Activated naive CD4-positive, alpha-beta T cell treated with anti-CD3 and anti-CD28 coated beads, Interleukin-2, amount 50 U/mL, for 24 hours (primary cell): ENCODE measurements around the gene ATG5.

Experiments
- H3K27ac Mint-ChIP-seq: one replicate; pipeline ENCODE4 v1.8.0; 2021; ENCODE audit warnings: mild to moderate bottlenecking, mixed read lengths
- H3K27me3 Mint-ChIP-seq: one replicate; pipeline ENCODE4 v1.8.0; 2021; ENCODE audit warnings: mixed read lengths
- H3K36me3 Mint-ChIP-seq: one replicate; pipeline ENCODE4 v1.8.0; 2021; ENCODE audit warnings: mixed read lengths
- H3K4me1 Mint-ChIP-seq: one replicate; pipeline ENCODE4 v1.8.0; 2021; ENCODE audit warnings: mixed read lengths
- H3K4me3 Mint-ChIP-seq: one replicate; pipeline ENCODE4 v1.8.0; 2021; ENCODE audit warnings: mild to moderate bottlenecking, mixed read lengths
- H3K9me3 Mint-ChIP-seq: one replicate; pipeline ENCODE4 v1.8.0; 2021; ENCODE audit warnings: mixed read lengths

The ATG5 gene

DNA sequence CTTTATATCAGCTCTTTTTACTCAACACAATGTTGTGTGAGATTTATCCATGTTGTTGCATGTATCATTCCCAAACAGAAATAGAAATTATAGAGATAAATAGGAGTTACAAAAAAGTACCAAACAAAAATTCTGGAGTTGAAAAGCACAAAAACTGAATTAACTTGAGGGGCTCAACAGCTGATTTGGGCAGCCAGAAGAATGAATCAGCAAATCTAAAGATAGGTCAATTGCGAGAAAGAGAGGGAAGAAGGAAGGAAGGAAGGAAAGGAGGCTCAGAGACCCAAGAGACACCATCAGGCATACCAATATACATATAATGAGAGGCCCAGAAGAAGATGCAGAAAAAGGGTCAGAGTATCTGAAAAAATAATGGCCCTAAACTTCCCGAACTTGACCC lies 98.9 kb downstream of the ATG5 start:
- Mint-ChIP-seq H3K27me3 (no peaks in the 10 kb centered on the region), H3K27ac (peak overlapping the region; percentile 7), H3K9me3 (no peaks in the 10 kb centered on the region), H3K4me1 (peaks cover 26% of the 10 kb centered on the region), H3K36me3 (peaks cover 1% of the 10 kb centered on the region), H3K4me3 (no peak overlapping the region)

DNA sequence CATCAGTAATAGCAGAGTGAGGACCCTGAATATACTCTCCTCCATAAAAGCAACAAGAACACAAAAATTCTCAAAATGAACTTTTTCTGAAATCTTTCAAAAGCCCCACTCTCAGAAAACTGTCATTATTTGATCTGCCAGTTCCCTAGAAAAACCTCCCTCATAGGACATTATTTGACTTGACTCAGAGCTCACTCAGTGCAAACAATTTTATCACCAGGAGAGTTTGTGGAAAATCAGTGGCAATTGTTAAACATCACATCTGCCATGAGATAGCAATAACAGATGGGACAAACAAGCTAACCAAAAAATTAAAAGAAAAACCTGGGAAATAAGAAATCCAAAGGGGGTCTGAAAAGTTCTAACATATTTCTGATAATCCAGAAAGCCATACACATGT lies 100.0 kb downstream of the ATG5 start:
- peaks cover 26% of the 10 kb centered on the region for H3K4me1 Mint-ChIP-seq
- H3K27ac Mint-ChIP-seq: peak overlapping the region; percentile 56
- H3K4me3 Mint-ChIP-seq: no peak overlapping the region
- H3K36me3 Mint-ChIP-seq: peaks cover 1% of the 10 kb centered on the region
- H3K9me3 Mint-ChIP-seq: no peaks in the 10 kb centered on the region
- no peaks in the 10 kb centered on the region for H3K27me3 Mint-ChIP-seq

DNA sequence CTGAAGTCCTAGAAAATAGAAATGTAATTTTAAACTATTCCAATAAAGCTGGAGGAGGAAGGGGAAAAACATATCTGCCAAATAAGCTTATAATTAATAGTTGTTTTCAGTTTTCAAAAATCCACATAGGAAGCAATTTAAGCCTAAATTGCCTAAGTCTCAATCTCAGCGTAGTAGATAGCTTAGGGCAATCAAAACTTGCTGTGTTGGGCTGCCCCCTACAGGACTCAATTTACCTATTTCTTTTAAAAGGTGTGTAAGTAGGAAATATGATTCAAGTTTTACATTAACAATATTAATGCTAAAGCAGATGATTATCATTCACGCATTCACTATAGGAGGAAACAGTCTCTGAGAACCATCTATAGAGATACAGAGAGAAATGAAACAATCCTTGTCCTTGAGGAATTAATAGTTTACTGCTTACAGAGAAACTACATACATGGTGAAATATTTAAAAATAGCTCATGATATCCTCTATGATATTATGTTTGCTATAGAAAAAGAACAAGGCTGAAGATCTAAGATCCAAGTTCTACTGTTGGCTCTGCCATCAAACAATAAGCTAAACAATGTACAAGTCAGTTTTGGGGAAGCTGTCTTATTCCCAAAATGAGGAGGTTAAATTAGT lies 102.1 kb downstream of the ATG5 start:
- Mint-ChIP-seq H3K9me3 (no peaks in the 10 kb centered on the region), H3K27ac (peak overlapping the region; percentile 41), H3K4me3 (no peak overlapping the region), H3K27me3 (no peaks in the 10 kb centered on the region), H3K36me3 (peaks cover 1% of the 10 kb centered on the region), H3K4me1 (peaks cover 33% of the 10 kb centered on the region)

GRCh38 chr6:106220485-106220884 lies 105.1 kb downstream of the ATG5 start:
- Mint-ChIP-seq H3K4me1 (peaks cover 22% of the 10 kb centered on the region), H3K27me3 (no peaks in the 10 kb centered on the region), H3K4me3 (no peak overlapping the region), H3K27ac (no peak overlapping the region), H3K36me3 (peaks cover 4% of the 10 kb centered on the region), H3K9me3 (no peaks in the 10 kb centered on the region)

DNA sequence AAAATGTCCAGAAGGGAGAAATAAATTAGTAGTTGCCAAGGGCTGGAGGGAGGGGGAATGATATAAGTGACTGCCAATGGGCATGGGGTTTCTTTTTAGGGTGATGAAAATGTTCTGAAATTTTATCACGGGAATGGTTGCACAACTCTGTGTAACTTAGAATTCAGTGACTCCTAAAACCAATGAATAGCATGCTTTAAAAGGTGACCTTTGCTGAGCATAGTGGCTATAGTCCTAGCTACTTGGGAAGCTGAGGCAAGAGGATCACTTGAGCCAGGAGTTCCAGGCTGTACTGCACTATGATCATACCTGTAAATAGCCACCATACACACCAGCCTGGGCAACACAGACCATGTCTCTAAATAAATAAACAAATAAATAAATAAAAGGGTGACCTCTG lies 109.0 kb downstream of the ATG5 start:
- no peak overlapping the region for H3K27ac Mint-ChIP-seq
- H3K4me3 Mint-ChIP-seq: no peak overlapping the region
- H3K36me3 Mint-ChIP-seq: peaks cover 5% of the 10 kb centered on the region
- H3K9me3 Mint-ChIP-seq: no peaks in the 10 kb centered on the region
- H3K27me3 Mint-ChIP-seq: no peaks in the 10 kb centered on the region
- peaks cover 19% of the 10 kb centered on the region for H3K4me1 Mint-ChIP-seq

DNA sequence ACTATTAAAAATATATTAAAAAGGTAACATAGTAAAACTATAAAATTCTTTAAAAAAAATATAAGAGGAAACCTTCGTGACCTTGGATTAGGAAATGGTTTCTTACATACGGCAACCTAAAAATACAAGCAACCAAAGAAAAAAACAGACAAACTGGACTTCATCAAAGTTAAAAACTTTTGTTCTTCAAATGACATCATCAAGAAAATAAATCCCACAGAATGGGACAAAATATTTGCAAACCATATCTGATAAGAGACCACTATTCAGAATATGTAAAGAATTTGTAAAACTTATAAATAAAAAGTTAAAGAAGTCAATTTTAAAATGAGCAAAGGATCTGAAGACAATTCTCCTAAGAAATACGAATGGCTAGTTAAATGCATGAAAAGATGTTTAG lies 110.0 kb downstream of the ATG5 start:
- no peak overlapping the region for H3K27ac Mint-ChIP-seq
- H3K9me3 Mint-ChIP-seq: no peaks in the 10 kb centered on the region
- H3K4me3 Mint-ChIP-seq: no peak overlapping the region
- peaks cover 10% of the 10 kb centered on the region for H3K36me3 Mint-ChIP-seq
- no peaks in the 10 kb centered on the region for H3K27me3 Mint-ChIP-seq
- H3K4me1 Mint-ChIP-seq: peaks cover 19% of the 10 kb centered on the region

DNA sequence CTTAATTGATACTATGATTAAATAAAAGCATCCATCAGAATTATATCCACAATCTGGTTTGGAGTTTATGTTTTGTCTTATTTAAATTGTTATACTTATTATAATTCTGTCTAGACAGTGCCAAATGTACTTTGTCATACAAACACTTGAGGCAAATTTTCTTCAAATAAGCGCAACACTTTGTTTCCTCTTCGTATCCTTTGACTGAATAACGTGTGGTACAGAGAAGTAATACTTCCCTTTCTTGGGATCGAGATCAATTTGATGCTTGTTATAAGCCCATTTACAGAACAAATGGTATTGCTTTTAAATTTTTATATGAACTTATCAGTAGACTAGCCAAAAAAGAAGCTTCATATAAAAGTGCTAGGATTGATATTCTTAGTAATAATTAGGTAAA lies 111.0 kb downstream of the ATG5 start:
- H3K36me3 Mint-ChIP-seq: peaks cover 13% of the 10 kb centered on the region
- no peak overlapping the region for H3K4me3 Mint-ChIP-seq

GRCh38 chr6:106213660-106214289 lies 111.8 kb downstream of the ATG5 start:
- peaks cover 14% of the 10 kb centered on the region for H3K4me1 Mint-ChIP-seq
- H3K27ac Mint-ChIP-seq: peak overlapping the region; percentile 27
- H3K4me3 Mint-ChIP-seq: no peak overlapping the region
- H3K9me3 Mint-ChIP-seq: no peaks in the 10 kb centered on the region
- H3K27me3 Mint-ChIP-seq: no peaks in the 10 kb centered on the region
- H3K36me3 Mint-ChIP-seq: peaks cover 19% of the 10 kb centered on the region

More for the DNA sequence above, 111.0 kb downstream of the ATG5 start:
- Mint-ChIP-seq H3K4me1 (peaks cover 19% of the 10 kb centered on the region), H3K27ac (no peak overlapping the region), H3K27me3 (no peaks in the 10 kb centered on the region), H3K9me3 (no peaks in the 10 kb centered on the region)

- Mint-ChIP-seq H3K27ac (no peak overlapping the region), H3K36me3 (peaks cover 24% of the 10 kb centered on the region), H3K9me3 (no peaks in the 10 kb centered on the region), H3K4me1 (peaks cover 12% of the 10 kb centered on the region), H3K4me3 (no peak overlapping the region), H3K27me3 (no peaks in the 10 kb centered on the region)
Observed at GRCh38 chr6:106212576-106212975, 113.0 kb downstream of the ATG5 start.

GRCh38 chr6:106206905-106207304 lies 118.7 kb downstream of the ATG5 start:
- no peak overlapping the region for H3K27ac Mint-ChIP-seq
- no peak overlapping the region for H3K4me3 Mint-ChIP-seq
- H3K4me1 Mint-ChIP-seq: peaks cover 20% of the 10 kb centered on the region
- no peaks in the 10 kb centered on the region for H3K27me3 Mint-ChIP-seq
- peaks cover 39% of the 10 kb centered on the region for H3K36me3 Mint-ChIP-seq
- H3K9me3 Mint-ChIP-seq: no peaks in the 10 kb centered on the region

- Mint-ChIP-seq H3K36me3 (peaks cover 36% of the 10 kb centered on the region), H3K27ac (no peak overlapping the region), H3K27me3 (no peaks in the 10 kb centered on the region), H3K9me3 (no peaks in the 10 kb centered on the region), H3K4me1 (peaks cover 20% of the 10 kb centered on the region), H3K4me3 (no peak overlapping the region)
Observed at GRCh38 chr6:106204961-106205360, 120.6 kb downstream of the ATG5 start.

GRCh38 chr6:106199998-106200397 lies 125.6 kb downstream of the ATG5 start:
- peaks cover 30% of the 10 kb centered on the region for H3K36me3 Mint-ChIP-seq
- peaks cover 40% of the 10 kb centered on the region for H3K4me1 Mint-ChIP-seq
- no peak overlapping the region for H3K27ac Mint-ChIP-seq
- H3K4me3 Mint-ChIP-seq: no peak overlapping the region
- no peaks in the 10 kb centered on the region for H3K27me3 Mint-ChIP-seq
- H3K9me3 Mint-ChIP-seq: no peaks in the 10 kb centered on the region

- Mint-ChIP-seq H3K27ac (peak overlapping the region; percentile 35), H3K36me3 (peaks cover 24% of the 10 kb centered on the region), H3K27me3 (no peaks in the 10 kb centered on the region), H3K9me3 (no peaks in the 10 kb centered on the region), H3K4me1 (peaks cover 40% of the 10 kb centered on the region), H3K4me3 (no peak overlapping the region)
Observed at GRCh38 chr6:106199331-106199730, 126.2 kb downstream of the ATG5 start.

- no peaks in the 10 kb centered on the region for H3K27me3 Mint-ChIP-seq
- H3K4me3 Mint-ChIP-seq: no peak overlapping the region
- peaks cover 46% of the 10 kb centered on the region for H3K4me1 Mint-ChIP-seq
- peak overlapping the region; percentile 79 for H3K27ac Mint-ChIP-seq
- no peaks in the 10 kb centered on the region for H3K9me3 Mint-ChIP-seq
- H3K36me3 Mint-ChIP-seq: peaks cover 20% of the 10 kb centered on the region
Observed at GRCh38 chr6:106197441-106197840, 128.1 kb downstream of the ATG5 start.

DNA sequence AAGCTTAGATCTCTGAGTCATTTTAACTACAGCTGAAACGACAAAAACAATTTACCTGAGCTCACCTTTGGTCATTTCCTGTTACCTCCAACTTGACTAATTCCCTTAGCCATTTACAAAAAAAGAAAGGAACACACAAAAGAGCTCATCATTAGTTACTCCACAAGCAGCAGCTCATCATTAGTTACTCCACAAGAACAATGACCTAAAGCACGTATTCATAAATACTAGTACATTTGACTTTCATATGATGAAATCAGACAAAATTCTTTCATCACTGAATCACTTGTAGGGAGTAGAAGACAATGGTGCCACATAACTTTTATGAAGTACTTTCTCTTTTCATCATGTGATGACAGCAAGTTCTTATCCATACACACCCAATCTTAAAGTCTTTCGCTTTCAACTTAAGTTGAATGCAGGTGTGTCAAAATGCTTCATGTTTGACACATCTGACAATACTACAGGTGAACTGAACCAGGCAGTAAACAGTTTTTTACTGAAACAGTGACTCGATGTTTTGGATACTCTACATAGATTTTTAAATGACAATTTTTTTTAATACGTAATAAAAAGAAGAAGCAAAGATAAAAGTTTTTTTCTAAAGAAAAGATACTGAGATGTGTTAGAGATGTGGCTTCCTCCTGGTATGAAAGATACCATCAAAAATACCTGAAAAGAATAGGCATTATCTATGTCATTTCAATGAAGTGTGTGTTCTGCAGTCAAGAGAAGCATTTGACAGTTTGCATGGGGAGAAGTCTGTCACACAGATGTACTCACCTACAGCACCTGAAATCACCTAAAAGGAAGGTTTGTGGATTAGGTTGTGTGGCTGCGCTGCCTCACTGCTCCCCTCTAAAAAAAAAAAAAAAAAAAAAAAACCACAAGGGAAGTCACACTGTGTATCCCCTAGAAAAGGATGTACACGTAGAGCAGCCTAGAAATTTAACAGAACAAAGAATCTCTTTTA lies 130.3 kb downstream of the ATG5 start:
- Mint-ChIP-seq H3K9me3 (no peaks in the 10 kb centered on the region), H3K36me3 (peaks cover 16% of the 10 kb centered on the region), H3K4me3 (peak overlapping the region; percentile 75), H3K27me3 (no peaks in the 10 kb centered on the region), H3K4me1 (peaks cover 46% of the 10 kb centered on the region), H3K27ac (peak overlapping the region; percentile 95)

DNA sequence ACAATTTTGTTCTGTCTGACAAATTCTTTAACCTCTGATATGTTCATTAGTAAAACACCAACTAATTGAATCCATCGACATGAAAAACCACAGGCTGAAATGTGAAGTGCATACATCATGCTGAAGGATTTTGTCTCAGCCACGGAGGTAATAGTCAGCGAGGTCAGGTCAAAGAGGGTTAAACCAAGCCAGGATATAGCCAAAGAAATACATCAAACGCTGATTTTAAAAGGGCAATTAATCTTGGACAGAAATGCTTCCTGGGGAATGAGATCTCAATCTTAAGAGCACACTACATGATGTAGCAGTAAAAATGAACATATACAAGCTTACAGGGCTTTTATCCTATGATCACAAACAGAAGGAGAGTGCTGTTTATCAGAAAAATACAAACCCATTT lies 132.7 kb downstream of the ATG5 start:
- Mint-ChIP-seq H3K36me3 (peaks cover 10% of the 10 kb centered on the region), H3K4me3 (no peak overlapping the region), H3K27ac (no peak overlapping the region), H3K27me3 (no peaks in the 10 kb centered on the region), H3K9me3 (no peaks in the 10 kb centered on the region), H3K4me1 (peaks cover 51% of the 10 kb centered on the region)
